Endothelial cell of umbilical vein (primary cell): ENCODE measurements around the gene GNAQ. TPM values are rescaled to one million over a fixed set of nuclear protein-coding genes. Genes with fewer than 3 reads are reported as not detected.

Source experiments
- BruUV-seq: library from RNA; stranded (reverse); fragments of 400-500 nt; replicated peaks from 2 replicates; lab custom pipeline; 2021; lab: Mats Ljungman, UMichigan
- CTCF ChIA-PET: fragments of 300-600, 350-600 bp; sonication (Branson Sonifier 250); formaldehyde crosslinking; loops from one replicate; lab custom pipeline; 2021; ENCODE audit warnings: antibody characterized with exemption, inconsistent platforms; lab: Charles Lee
- POLR2A ChIA-PET: fragments of 300-600, 350-600 bp; sonication (Branson Sonifier 250); formaldehyde crosslinking; loops from one replicate; lab custom pipeline; 2021; ENCODE audit warnings: antibody characterized with exemption, inconsistent platforms; lab: Charles Lee
- DNase-seq: peaks from one replicate; pipeline ENCODE4 v3.0.0-alpha.2; 2011; ENCODE audit warnings: low read depth, low spot score
- FAIRE-seq: peaks from 2 replicates; lab custom pipeline; 2011; peaks lifted over from hg19 to GRCh38; lab: Jason Lieb, UNC
- H2AFZ ChIP-seq: 2 replicates; pipeline ENCODE4 v1.6.0; 2012; ENCODE audit warnings: low read depth, low read length, control low read depth, inconsistent platforms
- H3K27ac ChIP-seq: 2 replicates; pipeline ENCODE4 v1.5.1; 2011; ENCODE audit warnings: low read depth, mild to moderate bottlenecking, control low read depth, low read length, moderate library complexity; ENCODE audit not compliant: insufficient read depth
- H3K27me3 ChIP-seq, 2 experiments: 2 replicates each; pipeline versions ENCODE4 v1.6.0 to v1.6.1; 2011; ENCODE audit warnings: low read length in 2 of 2, mixed read lengths in 1 of 2; ENCODE audit not compliant: control insufficient read depth in 2 of 2, insufficient read depth in 2 of 2
- H3K36me3 ChIP-seq, 2 experiments: 2 replicates in 1 of 2; 3 replicates in 1 of 2; pipeline ENCODE4 v1.5.1; 2011; ENCODE audit warnings: low read length in 2 of 2, mild to moderate bottlenecking in 1 of 2, moderate library complexity in 1 of 2; ENCODE audit not compliant: control insufficient read depth in 2 of 2, insufficient read depth in 2 of 2; ENCODE audit errors: extremely low read depth in 1 of 2
- H3K4me1 ChIP-seq: 3 replicates; pipeline ENCODE4 v1.5.1; 2011; ENCODE audit warnings: mild to moderate bottlenecking, low read length; ENCODE audit not compliant: control insufficient read depth, insufficient read depth; ENCODE audit errors: extremely low read depth
- H3K4me2 ChIP-seq: 2 replicates; pipeline ENCODE4 v1.6.1; 2011; ENCODE audit warnings: low read length, control low read depth, mixed read lengths; ENCODE audit not compliant: insufficient read depth
- H3K4me3 ChIP-seq, 3 experiments: fragments of 200-600 bp in 1 of 3; sonication (generic), shearing (Covaris generic) in 1 of 3; replicated peaks in 1 of 3; 2 replicates each; pipeline ENCODE4 v1.5.1; 2011 to 2016; ENCODE audit warnings: control low read depth in 3 of 3, low read length in 3 of 3, mild to moderate bottlenecking in 2 of 3, inconsistent platforms in 1 of 3, low read depth in 1 of 3, moderate library complexity in 1 of 3; ENCODE audit not compliant: insufficient read depth in 1 of 3
- H3K79me2 ChIP-seq: 2 replicates; pipeline ENCODE4 v1.6.0; 2012; ENCODE audit warnings: low read length, inconsistent platforms; ENCODE audit not compliant: control insufficient read depth, insufficient read depth
- H3K9ac ChIP-seq: replicated peaks from 2 replicates; pipeline ENCODE3; 2011; ENCODE audit warnings: low read length, control low read depth; ENCODE audit not compliant: insufficient read depth; ENCODE audit errors: extremely low read depth
- H3K9me1 ChIP-seq: replicated peaks from 3 replicates; pipeline ENCODE4 v1.6.0; 2011; ENCODE audit warnings: mild to moderate bottlenecking, low read length; ENCODE audit not compliant: control insufficient read depth, insufficient read depth; ENCODE audit errors: extremely low read depth
- H3K9me3 ChIP-seq: replicated peaks from 2 replicates; pipeline ENCODE4 v1.5.1; 2012; ENCODE audit warnings: low read length, inconsistent platforms; ENCODE audit not compliant: control insufficient read depth, insufficient read depth
- H4K20me1 ChIP-seq: replicated peaks from 2 replicates; pipeline ENCODE3; 2011; ENCODE audit warnings: mild to moderate bottlenecking, low read length; ENCODE audit not compliant: control insufficient read depth, insufficient read depth; ENCODE audit errors: extremely low read depth
- CTCF ChIP-seq, 2 donors: IDR thresholded peaks; 1 replicate in 1 of 2; 2 replicates in 1 of 2; pipeline ENCODE4 v1.5.1; 2011; ENCODE audit warnings: low read length in 2 of 2, mild to moderate bottlenecking in 2 of 2, moderate library complexity in 2 of 2, control low read depth in 1 of 2, inconsistent platforms in 1 of 2, low read depth in 1 of 2; ENCODE audit not compliant: insufficient read depth in 1 of 2; ENCODE audit errors: extremely low read depth in 1 of 2
- EZH2 ChIP-seq: IDR thresholded peaks from 2 replicates; pipeline ENCODE4 v1.6.1; 2012; ENCODE audit warnings: borderline replicate concordance, low read depth, mild to moderate bottlenecking, moderate library complexity, low read length, inconsistent platforms; ENCODE audit not compliant: severe bottlenecking
- FOS ChIP-seq: IDR thresholded peaks from 2 replicates; pipeline ENCODE4 v1.6.1; 2011; ENCODE audit warnings: mild to moderate bottlenecking, low read length, moderate library complexity, borderline replicate concordance; ENCODE audit not compliant: insufficient read depth
- GATA2 ChIP-seq: IDR thresholded peaks from 2 replicates; pipeline ENCODE4 v1.7.0; 2011; ENCODE audit warnings: low read depth, mild to moderate bottlenecking, moderate library complexity, mixed read lengths, low read length; ENCODE audit not compliant: insufficient read length, insufficient read depth
- JUN ChIP-seq: IDR thresholded peaks from 2 replicates; pipeline ENCODE4 v1.6.1; 2011; ENCODE audit warnings: borderline replicate concordance, low read depth; ENCODE audit not compliant: insufficient read length, insufficient read depth
- MAX ChIP-seq: IDR thresholded peaks from 2 replicates; pipeline ENCODE4 v1.6.1; 2011; ENCODE audit not compliant: insufficient read depth, insufficient read length
- MYC ChIP-seq: IDR thresholded peaks from one replicate; pipeline ENCODE4 v1.6.1; 2011; ENCODE audit warnings: mild to moderate bottlenecking, low read depth, low read length
- POLR2A ChIP-seq: IDR thresholded peaks from 2 replicates; pipeline ENCODE4 v1.6.1; 2012; ENCODE audit warnings: low read depth, mild to moderate bottlenecking, control low read depth, low read length
- POLR2AphosphoS5 ChIP-seq: IDR thresholded peaks from 2 replicates; pipeline ENCODE4 v1.6.1; 2012; ENCODE audit warnings: low read depth, mild to moderate bottlenecking, control low read depth, low read length, moderate library complexity; ENCODE audit not compliant: insufficient read depth
- dilution Hi-C: fragments of 300-500 bp; cut with MboI; formaldehyde crosslinking; loops from one replicate; pipeline ENCODE4 v1.15.0; 2019; ENCODE audit warnings: low sequenced_read_pairs; ENCODE audit not compliant: extremely low pct_ligation_motif_present
- intact Hi-C: fragments of 100-400 bp; cut with micrococcal nuclease; formaldehyde crosslinking; loops from one replicate; pipeline ENCODE4 v1.10.0; 2022
- polyA plus RNA-seq, 4 experiments: library from polyadenylated mRNA; depleted of rRNA in 3 of 4; stranded (reverse) in 3 of 4; unstranded in 1 of 4; fragments of >200 nt; gene quantifications; 2 replicates each; pipeline versions ENCODE4 v1.2.1 to v1.2.3, GENCODE V29; 2011 to 2012; ENCODE audit warnings: missing spikeins in 1 of 4
- total RNA-seq: library from RNA; stranded (reverse); gene quantifications from 2 replicates; pipeline ENCODE4 v1.2.3, GENCODE V29; 2021

The GNAQ gene
- total and polyA plus RNA-seq, 2 donors (not counting 3 experiments of a cell fraction or from before 2014, with no cell fraction given) = 26.1 to 67.3 TPM

- Histone ChIP-seq H3K9me3 (no peaks in the 10 kb centered on the region), H3K4me1 (peaks cover 4% of the 10 kb centered on the region), H3K4me3 (no peak overlapping the region), H3K27ac (no peak overlapping the region), H3K9me1 (no peaks in the 10 kb centered on the region), H3K79me2 (peaks cover 7% of the 10 kb centered on the region), H2AFZ (no peak overlapping the region), H3K9ac (no peak overlapping the region), H3K36me3 (no peaks in the 10 kb centered on the region), H3K4me2 (no peak overlapping the region), H3K27me3 (no peaks in the 10 kb centered on the region), H4K20me1 (no peaks in the 10 kb centered on the region)
- dilution Hi-C loops = no loop called here
- FAIRE-seq = no peak
- no TSS peak for BruUV-seq
- TF ChIP-seq CTCF (IDR thresholded peaks at IDR 0.05; ENCODE audit: extremely low read depth in 1 of 2, insufficient read depth in 1 of 2, low read depth in 1 of 2, low read length in 2 of 2) = no peak
- no peak for DNase-seq
- intact Hi-C loops = no loop called here
- ChIA-PET CTCF (interaction anchor here (1.6 to 2.6 kb wide), 3 partner anchors 9 to 89 kb away, joined by 5 to 9 read pairs (median 6); no protein-coding TSS in a partner anchor), POLR2A (no interaction called here)
Observed at GRCh38 chr9:77887662-77888061, 143.9 kb downstream of the GNAQ start.

- Histone ChIP-seq H4K20me1 (no peaks in the 10 kb centered on the region), H3K9ac (no peak overlapping the region), H3K9me1 (no peaks in the 10 kb centered on the region), H3K27me3 (no peaks in the 10 kb centered on the region), H3K4me2 (no peak overlapping the region), H3K9me3 (no peaks in the 10 kb centered on the region), H2AFZ (no peak overlapping the region), H3K4me1 (peaks cover 4% of the 10 kb centered on the region), H3K36me3 (no peaks in the 10 kb centered on the region), H3K79me2 (peaks cover 12% of the 10 kb centered on the region), H3K27ac (no peak overlapping the region), H3K4me3 (no peak overlapping the region)
- ChIA-PET CTCF (interaction anchor here (1.0 to 2.2 kb wide), 6 partner anchors 9 to 452 kb away, joined by 3 to 15 read pairs (median 6); no protein-coding TSS in a partner anchor), POLR2A (no interaction called here)
- DNase-seq (no peak), FAIRE-seq (no peak)
- dilution Hi-C loops (no loop called here), intact Hi-C loops (no loop called here)
- TF ChIP-seq GATA2 = no peak
- no peak for TF ChIP-seq MAX
- TF ChIP-seq MYC = no peak
- TF ChIP-seq EZH2 = no peak
- TF ChIP-seq JUN = no peak
- TF ChIP-seq POLR2AphosphoS5 = no peak
- no peak for TF ChIP-seq CTCF (IDR thresholded peaks at IDR 0.05; ENCODE audit: extremely low read depth in 1 of 2, insufficient read depth in 1 of 2, low read depth in 1 of 2, low read length in 2 of 2)
- TF ChIP-seq POLR2A = no peak
- no peak for TF ChIP-seq FOS
- no TSS peak for BruUV-seq
Observed at GRCh38 chr9:77885104-77885672, 146.4 kb downstream of the GNAQ start.
